ENCODE measurements around the gene CEMIP.

CEMIP gene

DNA sequence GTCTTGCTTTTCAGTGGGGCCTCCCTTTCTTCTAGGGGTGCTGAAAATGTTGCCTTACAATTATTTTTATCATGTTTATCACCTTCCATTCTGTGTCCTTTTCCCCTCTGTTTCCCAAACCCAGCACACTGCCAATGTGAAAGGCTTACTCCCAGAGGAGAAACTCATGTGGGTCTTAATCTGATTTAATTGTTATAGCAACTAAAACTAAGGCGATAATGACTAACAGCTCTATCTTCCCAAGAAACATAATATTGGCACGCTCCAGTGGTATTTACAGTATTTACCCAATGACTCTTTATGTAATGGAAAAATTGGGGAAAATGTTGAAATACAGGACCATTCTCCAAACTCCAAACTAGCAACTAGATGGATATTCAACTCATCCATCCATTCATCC is 152.0 kb downstream of the CEMIP start:
- no peak overlapping the region for H3K4me3 ChIP-seq (replicated peaks in 1 of 2; ENCODE audit: low read depth in 2 of 2, low read length in 2 of 2)
- peak in 1 of 2 donors; percentile 78 for DNase-seq (ENCODE audit: low read depth in 2 of 2)
- TF ChIP-seq, protein P1, sequence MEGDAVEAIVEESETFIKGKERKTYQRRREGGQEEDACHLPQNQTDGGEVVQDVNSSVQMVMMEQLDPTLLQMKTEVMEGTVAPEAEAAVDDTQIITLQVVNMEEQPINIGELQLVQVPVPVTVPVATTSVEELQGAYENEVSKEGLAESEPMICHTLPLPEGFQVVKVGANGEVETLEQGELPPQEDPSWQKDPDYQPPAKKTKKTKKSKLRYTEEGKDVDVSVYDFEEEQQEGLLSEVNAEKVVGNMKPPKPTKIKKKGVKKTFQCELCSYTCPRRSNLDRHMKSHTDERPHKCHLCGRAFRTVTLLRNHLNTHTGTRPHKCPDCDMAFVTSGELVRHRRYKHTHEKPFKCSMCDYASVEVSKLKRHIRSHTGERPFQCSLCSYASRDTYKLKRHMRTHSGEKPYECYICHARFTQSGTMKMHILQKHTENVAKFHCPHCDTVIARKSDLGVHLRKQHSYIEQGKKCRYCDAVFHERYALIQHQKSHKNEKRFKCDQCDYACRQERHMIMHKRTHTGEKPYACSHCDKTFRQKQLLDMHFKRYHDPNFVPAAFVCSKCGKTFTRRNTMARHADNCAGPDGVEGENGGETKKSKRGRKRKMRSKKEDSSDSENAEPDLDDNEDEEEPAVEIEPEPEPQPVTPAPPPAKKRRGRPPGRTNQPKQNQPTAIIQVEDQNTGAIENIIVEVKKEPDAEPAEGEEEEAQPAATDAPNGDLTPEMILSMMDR (IDR thresholded peaks at IDR 0.05; ENCODE audit: low read depth, low read length), result no peak

DNA sequence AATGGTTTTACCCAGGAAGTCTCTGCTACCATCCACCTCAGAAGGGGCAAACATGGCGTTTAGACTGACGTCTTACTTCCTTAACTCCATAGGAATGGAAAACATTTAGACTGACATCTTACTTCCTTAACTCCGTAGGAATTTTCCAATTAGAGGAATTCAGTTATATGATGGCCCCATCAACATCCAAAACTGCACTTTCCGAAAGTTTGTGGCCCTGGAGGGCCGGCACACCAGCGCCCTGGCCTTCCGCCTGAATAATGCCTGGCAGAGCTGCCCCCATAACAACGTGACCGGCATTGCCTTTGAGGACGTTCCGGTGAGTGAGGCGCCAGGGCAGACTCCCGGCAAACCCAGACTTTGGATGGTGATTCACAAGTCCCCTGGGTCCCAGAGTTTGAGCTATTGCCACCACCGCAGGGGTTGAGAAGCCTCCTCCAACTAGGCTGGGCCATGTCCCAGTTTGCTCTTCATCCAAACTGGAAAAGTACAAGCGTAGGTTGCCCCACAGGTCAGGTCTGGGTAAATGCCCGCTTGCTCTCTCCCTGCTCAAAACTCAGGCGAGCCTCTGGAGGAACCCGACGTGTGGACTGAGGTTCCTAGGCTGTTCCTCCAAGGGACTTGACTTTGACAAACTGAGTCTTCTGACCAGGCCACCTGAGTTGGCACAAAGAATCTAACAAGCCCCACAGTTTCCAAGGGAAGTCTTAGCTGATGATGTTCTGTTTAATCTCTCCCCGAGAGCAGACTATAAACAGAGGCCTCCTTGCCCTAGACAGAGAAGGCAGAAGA is 152.7 kb downstream of the CEMIP start:
- peak in 1 of 2 donors; percentile 43 for DNase-seq (ENCODE audit: low read depth in 2 of 2)
- TF ChIP-seq, protein P1 (IDR thresholded peaks at IDR 0.05; ENCODE audit: low read depth, low read length), result no peak
- no peak overlapping the region for H3K4me3 ChIP-seq (replicated peaks in 1 of 2; ENCODE audit: low read depth in 2 of 2, low read length in 2 of 2)

DNA sequence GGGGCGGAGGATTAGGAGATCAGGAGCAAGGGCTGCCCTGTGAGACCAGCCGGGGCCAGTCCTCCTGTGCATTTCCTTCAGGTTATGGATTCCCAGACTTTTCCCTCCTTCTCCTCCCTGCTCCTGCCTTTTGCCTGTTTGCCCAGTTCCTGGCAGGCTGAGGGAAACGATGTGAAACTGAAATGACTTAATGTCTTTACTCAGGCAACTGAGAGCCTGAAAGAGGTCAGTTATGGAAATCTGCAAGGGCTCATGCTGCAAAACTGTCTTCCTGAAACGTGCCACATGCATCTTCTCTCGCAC is 153.3 kb downstream of the CEMIP start:
- TF ChIP-seq, protein P1 (IDR thresholded peaks at IDR 0.05; ENCODE audit: low read depth, low read length), result no peak
- no peak for DNase-seq (ENCODE audit: low read depth in 2 of 2)
- H3K4me3 ChIP-seq (replicated peaks in 1 of 2; ENCODE audit: low read depth in 2 of 2, low read length in 2 of 2), result no peak overlapping the region

DNA sequence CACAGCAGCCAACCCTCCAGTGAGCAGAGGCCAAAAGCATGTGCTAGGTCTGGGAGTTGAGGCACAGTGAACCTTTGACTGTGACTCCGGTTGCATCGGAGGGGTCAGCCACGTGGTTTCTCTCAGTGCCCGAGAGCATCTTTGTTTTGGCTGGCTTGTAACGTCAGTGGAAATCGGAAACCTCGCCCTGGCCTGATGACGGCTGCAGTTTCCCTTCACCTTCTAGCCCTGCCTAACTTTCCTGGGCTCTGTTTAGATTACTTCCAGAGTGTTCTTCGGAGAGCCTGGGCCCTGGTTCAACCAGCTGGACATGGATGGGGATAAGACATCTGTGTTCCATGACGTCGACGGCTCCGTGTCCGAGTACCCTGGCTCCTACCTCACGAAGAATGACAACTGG is 153.8 kb downstream of the CEMIP start:
- peak; percentile 24 to 75 for DNase-seq (ENCODE audit: low read depth in 2 of 2)
- H3K4me3 ChIP-seq (replicated peaks in 1 of 2; ENCODE audit: low read depth in 2 of 2, low read length in 2 of 2), result no peak overlapping the region
- TF ChIP-seq, protein P1 (IDR thresholded peaks at IDR 0.05; ENCODE audit: low read depth, low read length), result no peak

DNA sequence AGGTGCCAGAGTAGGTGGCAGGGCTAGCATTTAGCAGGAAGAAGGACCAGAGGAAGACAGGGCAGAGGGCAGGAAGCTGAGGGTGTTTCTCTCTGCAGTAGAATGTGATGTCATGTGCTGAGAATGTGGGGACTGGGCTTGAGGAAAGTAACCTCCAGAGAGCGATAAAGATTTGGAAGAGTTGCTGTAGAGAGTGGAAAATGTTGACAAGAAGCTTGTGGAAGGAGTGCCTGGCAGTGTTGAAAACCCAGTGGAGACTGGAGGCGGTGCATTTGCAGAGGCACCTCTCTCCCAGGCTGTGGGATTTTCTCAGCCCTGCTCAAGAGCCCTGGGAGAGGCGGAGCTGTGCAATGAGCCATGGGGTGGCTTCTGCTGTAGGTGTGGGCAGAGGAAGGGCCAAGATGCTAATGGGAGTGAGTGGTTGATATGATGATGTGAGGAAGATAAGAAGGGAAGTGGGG is 155.6 kb downstream of the CEMIP start:
- H3K4me3 ChIP-seq (replicated peaks in 1 of 2; ENCODE audit: low read depth in 2 of 2, low read length in 2 of 2), result no peak overlapping the region
- TF ChIP-seq, protein P1 (IDR thresholded peaks at IDR 0.05; ENCODE audit: low read depth, low read length), result no peak
- DNase-seq (ENCODE audit: low read depth in 2 of 2), result peak; percentile 57 to 88

DNA sequence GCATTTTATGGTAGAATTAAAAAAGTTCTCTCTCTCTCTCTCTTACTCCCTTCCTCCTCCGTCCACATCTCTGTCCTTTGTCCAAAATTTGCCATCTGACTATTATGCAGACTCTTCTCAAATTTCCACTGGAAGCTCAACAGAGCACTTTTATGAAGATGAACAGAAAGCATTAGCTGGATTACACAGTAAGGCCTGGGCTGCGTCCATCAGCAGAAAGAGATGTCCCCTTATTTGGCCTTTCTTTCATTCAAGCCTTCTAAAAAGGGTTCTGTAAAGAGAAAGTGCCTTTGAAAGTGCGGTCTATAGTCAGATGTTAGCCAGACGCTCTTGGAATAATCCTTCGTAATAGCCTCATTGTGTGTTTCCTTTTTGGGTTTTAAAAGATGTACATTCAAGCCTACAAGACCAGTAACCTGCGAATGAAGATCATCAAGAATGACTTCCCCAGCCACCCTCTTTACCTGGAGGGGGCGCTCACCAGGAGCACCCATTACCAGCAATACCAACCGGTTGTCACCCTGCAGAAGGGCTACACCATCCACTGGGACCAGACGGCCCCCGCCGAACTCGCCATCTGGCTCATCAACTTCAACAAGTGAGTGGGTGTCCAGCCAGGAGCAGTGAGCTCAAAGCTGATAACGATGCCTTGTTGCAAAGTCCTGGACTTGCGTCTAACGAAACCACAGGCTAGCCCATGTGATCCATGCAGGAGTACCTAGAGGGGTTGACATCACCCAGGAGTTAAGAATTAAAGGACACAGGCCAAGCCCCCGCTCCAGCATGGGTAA is 157.3 kb downstream of the CEMIP start:
- TF ChIP-seq, protein P1 (IDR thresholded peaks at IDR 0.05; ENCODE audit: low read depth, low read length), result no peak
- no peak overlapping the region for H3K4me3 ChIP-seq (replicated peaks in 1 of 2; ENCODE audit: low read depth in 2 of 2, low read length in 2 of 2)
- DNase-seq (ENCODE audit: low read depth in 2 of 2), result no peak

All from cardiac fibroblast (primary cell).